Esophagus muscularis mucosa (tissue), 3 donors: Measurements from ENCODE around the gene SNX10.

Experiments used
- POLR2AphosphoS5 ChIP-seq, 2 donors: sonication (generic); formaldehyde crosslinking; IDR thresholded peaks; one replicate each; pipeline ENCODE4 v1.6.1; 2017; ENCODE audit warnings: antibody characterized with exemption in 2 of 2
- TF ChIP-seq, protein P1 (sequence below), 3 experiments: fragments of 200-600 bp in 2 of 3; fragments of 450-650 bp in 1 of 3; sonication (generic) in 2 of 3; IDR thresholded peaks; one replicate each; pipeline ENCODE4 v1.5.1; 2017 to 2019; ENCODE audit warnings: antibody characterized with exemption in 3 of 3, mild to moderate bottlenecking in 2 of 3, moderate library complexity in 1 of 3

DNA sequence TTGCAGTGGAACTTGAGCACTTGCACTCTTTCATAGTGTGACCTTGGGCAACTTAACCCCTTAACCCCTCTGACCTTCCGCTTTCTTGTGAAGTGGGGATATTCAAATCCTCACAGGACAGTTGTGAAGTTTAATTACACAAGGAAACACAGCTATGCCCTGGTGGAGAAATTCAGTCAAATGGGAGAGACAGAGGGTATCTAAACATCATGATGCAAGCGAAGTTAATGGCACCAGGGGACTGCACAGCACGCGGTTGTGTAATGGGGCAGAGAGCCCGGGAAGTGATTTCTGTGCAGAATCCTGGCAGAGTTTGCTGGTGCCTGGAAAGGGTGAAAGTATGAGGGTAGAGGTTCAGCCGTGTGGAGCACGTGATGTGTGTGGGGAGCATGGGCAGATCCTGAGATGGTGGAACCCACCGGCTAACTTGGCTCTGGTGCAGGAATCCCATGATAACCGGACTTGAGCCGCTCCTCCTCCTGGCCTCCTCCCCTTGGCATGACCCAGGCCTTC lies 51.7 kb downstream of the SNX10 start:
- TF ChIP-seq POLR2AphosphoS5 (IDR thresholded peaks at IDR 0.05) = no peak
- TF ChIP-seq, protein P1, sequence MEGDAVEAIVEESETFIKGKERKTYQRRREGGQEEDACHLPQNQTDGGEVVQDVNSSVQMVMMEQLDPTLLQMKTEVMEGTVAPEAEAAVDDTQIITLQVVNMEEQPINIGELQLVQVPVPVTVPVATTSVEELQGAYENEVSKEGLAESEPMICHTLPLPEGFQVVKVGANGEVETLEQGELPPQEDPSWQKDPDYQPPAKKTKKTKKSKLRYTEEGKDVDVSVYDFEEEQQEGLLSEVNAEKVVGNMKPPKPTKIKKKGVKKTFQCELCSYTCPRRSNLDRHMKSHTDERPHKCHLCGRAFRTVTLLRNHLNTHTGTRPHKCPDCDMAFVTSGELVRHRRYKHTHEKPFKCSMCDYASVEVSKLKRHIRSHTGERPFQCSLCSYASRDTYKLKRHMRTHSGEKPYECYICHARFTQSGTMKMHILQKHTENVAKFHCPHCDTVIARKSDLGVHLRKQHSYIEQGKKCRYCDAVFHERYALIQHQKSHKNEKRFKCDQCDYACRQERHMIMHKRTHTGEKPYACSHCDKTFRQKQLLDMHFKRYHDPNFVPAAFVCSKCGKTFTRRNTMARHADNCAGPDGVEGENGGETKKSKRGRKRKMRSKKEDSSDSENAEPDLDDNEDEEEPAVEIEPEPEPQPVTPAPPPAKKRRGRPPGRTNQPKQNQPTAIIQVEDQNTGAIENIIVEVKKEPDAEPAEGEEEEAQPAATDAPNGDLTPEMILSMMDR (IDR thresholded peaks at IDR 0.05) = no peak
